ENCODE results near the gene SDHB.

DNA sequence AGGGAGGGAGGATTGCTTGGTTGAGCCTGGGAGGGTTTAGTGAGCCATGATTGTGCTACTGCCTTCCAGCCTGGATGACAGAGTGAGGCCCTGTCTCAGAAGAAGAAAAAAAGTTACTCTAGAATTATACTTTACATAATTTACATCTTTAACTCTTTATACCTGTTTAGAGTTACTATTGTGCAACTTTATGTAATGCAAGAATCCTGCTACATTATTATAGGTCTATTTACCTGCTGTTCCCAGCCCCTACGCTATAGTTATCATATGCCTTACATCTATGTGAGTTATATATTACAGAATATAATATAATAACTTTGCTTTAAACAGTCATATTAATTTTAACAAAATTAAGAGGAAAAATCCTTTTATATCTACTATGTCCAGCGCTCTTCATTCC, 14.3 kb downstream of the SDHB start:
- TF ChIP-seq EZH2 (IDR thresholded peaks at IDR 0.05; ENCODE audit: borderline replicate concordance, insufficient read depth, low read depth, low read length, poor library complexity, severe bottlenecking) (no peak), CTCF (IDR thresholded peaks at IDR 0.05) (no peak)

Data from B cell (primary cell).